H1 (cell line): ENCODE data around the gene GALR2. TPM values are rescaled to one million over a fixed set of nuclear protein-coding genes. Genes with fewer than 3 reads are reported as not detected.

Experiments used
- CTCF ChIA-PET: fragments of 300-600 bp; sonication (Branson Sonifier 250); formaldehyde crosslinking; loops from one replicate; lab custom pipeline; 2021; ENCODE audit not compliant: partially characterized antibody; lab: Charles Lee
- POLR2A ChIA-PET: fragments of 300-600 bp; sonication (Branson Sonifier 250); formaldehyde crosslinking; loops from one replicate; lab custom pipeline; 2021; ENCODE audit warnings: inconsistent platforms; ENCODE audit not compliant: partially characterized antibody; lab: Charles Lee
- DNase-seq, 2 experiments: peaks; one replicate each; pipeline versions ENCODE4 v3.0.0 to v3.0.0-alpha.2; 2010 to 2022; ENCODE audit warnings: low spot score in 2 of 2, low read depth in 1 of 2, mixed read lengths in 1 of 2
- FAIRE-seq: peaks from 2 replicates; lab custom pipeline; 2011; peaks lifted over from hg19 to GRCh38; lab: Jason Lieb, UNC
- H2AFZ ChIP-seq: 2 replicates; pipeline ENCODE4 v1.8.1; 2012; ENCODE audit warnings: low read length, inconsistent platforms
- H2AK5ac ChIP-seq: 2 replicates; pipeline ENCODE4 v1.6.1; 2013; ENCODE audit warnings: low read depth, low read length
- H2BK120ac ChIP-seq: replicated peaks from 2 replicates; pipeline ENCODE3; 2013; ENCODE audit warnings: low read depth, low read length, inconsistent platforms
- H2BK12ac ChIP-seq: 2 replicates; pipeline ENCODE4 v1.6.1; 2013; ENCODE audit warnings: low read depth, low read length
- H2BK15ac ChIP-seq: 2 replicates; pipeline ENCODE4 v1.6.1; 2013; ENCODE audit warnings: low read length
- H2BK20ac ChIP-seq: 2 replicates; pipeline ENCODE4 v1.6.1; 2013; ENCODE audit warnings: low read length
- H2BK5ac ChIP-seq: 2 replicates; pipeline ENCODE4 v1.6.1; 2013; ENCODE audit warnings: low read depth, low read length
- H3K14ac ChIP-seq: 2 replicates; pipeline ENCODE4 v1.6.1; 2013; ENCODE audit warnings: inconsistent platforms; ENCODE audit not compliant: insufficient read length
- H3K18ac ChIP-seq: 2 replicates; pipeline ENCODE4 v1.6.1; 2013; ENCODE audit warnings: low read length; ENCODE audit errors: extremely low read depth
- H3K23ac ChIP-seq: 2 replicates; pipeline ENCODE4 v1.6.1; 2013; ENCODE audit warnings: inconsistent platforms; ENCODE audit not compliant: insufficient read length
- H3K23me2 ChIP-seq: 2 replicates; pipeline ENCODE4 v1.6.1; 2013; ENCODE audit warnings: low read depth, low read length
- H3K27ac ChIP-seq: 2 replicates; pipeline ENCODE4 v1.6.1; 2011; ENCODE audit warnings: low read depth, low read length, inconsistent platforms
- H3K27me3 ChIP-seq, 4 experiments: replicated peaks in 1 of 4; 1 replicate in 1 of 4; 2 replicates in 3 of 4; pipeline versions ENCODE4 v1.6.1 to v1.8.1; 2011 to 2013; ENCODE audit warnings: low read length in 3 of 4, mild to moderate bottlenecking in 3 of 4, inconsistent platforms in 2 of 4, mixed read lengths in 2 of 4, moderate library complexity in 1 of 4; ENCODE audit not compliant: control insufficient read depth in 3 of 4, insufficient read depth in 3 of 4; ENCODE audit errors: extremely low read depth in 1 of 4
- H3K36me3 ChIP-seq, 4 experiments: 2 replicates each; pipeline versions ENCODE4 v1.6.1 to v1.8.1; 2011 to 2013; ENCODE audit warnings: mild to moderate bottlenecking in 4 of 4, low read length in 3 of 4, moderate library complexity in 2 of 4, control low read depth in 1 of 4, inconsistent platforms in 1 of 4; ENCODE audit not compliant: insufficient read depth in 4 of 4, control insufficient read depth in 2 of 4
- H3K4ac ChIP-seq: replicated peaks from 2 replicates; pipeline ENCODE3; 2013; ENCODE audit warnings: low read length, low read depth, mixed read lengths, inconsistent platforms; ENCODE audit not compliant: insufficient read length
- H3K4me1 ChIP-seq, 4 experiments: replicated peaks in 1 of 4; 1 replicate in 1 of 4; 2 replicates in 3 of 4; pipeline versions ENCODE4 v1.6.1 to v1.8.1; 2011 to 2013; ENCODE audit warnings: low read length in 3 of 4, inconsistent platforms in 2 of 4, mixed read lengths in 1 of 4; ENCODE audit not compliant: insufficient read depth in 4 of 4, control insufficient read depth in 3 of 4
- H3K4me2 ChIP-seq, 2 experiments: 2 replicates each; pipeline versions ENCODE4 v1.6.1 to v1.8.1; 2011 to 2013; ENCODE audit warnings: low read depth in 2 of 2, low read length in 2 of 2, control low read depth in 1 of 2, inconsistent platforms in 1 of 2, mild to moderate bottlenecking in 1 of 2; ENCODE audit not compliant: insufficient read depth in 1 of 2
- H3K4me3 ChIP-seq, 4 experiments: fragments of 200-600, 300-600 bp in 1 of 4; sonication (generic), shearing (Covaris generic), sonication (Bioruptor Twin) in 1 of 4; 2 replicates each; pipeline versions ENCODE4 v1.5.1 to v1.8.1; 2011 to 2016; ENCODE audit warnings: low read length in 4 of 4, low read depth in 3 of 4, control low read depth in 2 of 4, inconsistent platforms in 2 of 4, mild to moderate bottlenecking in 2 of 4, mixed read lengths in 1 of 4, moderate library complexity in 1 of 4; ENCODE audit not compliant: insufficient read depth in 2 of 4; ENCODE audit errors: extremely low read depth in 1 of 4
- H3K56ac ChIP-seq: replicated peaks from 2 replicates; pipeline ENCODE3; 2013; ENCODE audit warnings: low read depth, mild to moderate bottlenecking, mixed read lengths, low read length, inconsistent platforms; ENCODE audit not compliant: insufficient read length
- H3K79me1 ChIP-seq: 2 replicates; pipeline ENCODE4 v1.6.1; 2013; ENCODE audit warnings: low read depth, low read length, control low read depth
- H3K79me2 ChIP-seq, 2 experiments: 2 replicates each; pipeline versions ENCODE4 v1.6.1 to v1.8.1; 2012 to 2013; ENCODE audit warnings: low read length in 2 of 2, mild to moderate bottlenecking in 2 of 2, inconsistent platforms in 1 of 2; ENCODE audit not compliant: insufficient read depth in 2 of 2, control insufficient read depth in 1 of 2
- H3K9ac ChIP-seq, 4 experiments: replicated peaks in 1 of 4; 1 replicate in 1 of 4; 2 replicates in 3 of 4; pipeline versions ENCODE4 v1.6.1 to v1.8.1; 2011 to 2013; ENCODE audit warnings: low read depth in 3 of 4, low read length in 3 of 4, control low read depth in 2 of 4, mild to moderate bottlenecking in 2 of 4, moderate library complexity in 2 of 4, inconsistent platforms in 1 of 4; ENCODE audit errors: extremely low read depth in 1 of 4
- H3K9me3 ChIP-seq, 2 experiments: 2 replicates each; pipeline versions ENCODE4 v1.6.1 to v1.8.1; 2012 to 2013; ENCODE audit warnings: mild to moderate bottlenecking in 2 of 2, moderate library complexity in 2 of 2, control low read depth in 1 of 2, inconsistent platforms in 1 of 2, low read depth in 1 of 2, low read length in 1 of 2, mixed read lengths in 1 of 2; ENCODE audit not compliant: insufficient read depth in 2 of 2
- H4K20me1 ChIP-seq, 2 experiments: replicated peaks in 1 of 2; 2 replicates each; pipeline versions ENCODE3 to v1.8.1; 2011 to 2013; ENCODE audit warnings: inconsistent platforms in 2 of 2, low read length in 2 of 2, mild to moderate bottlenecking in 1 of 2; ENCODE audit not compliant: insufficient read depth in 2 of 2, control insufficient read depth in 1 of 2
- H4K5ac ChIP-seq: 2 replicates; pipeline ENCODE4 v1.6.1; 2013; ENCODE audit warnings: low read length, low read depth, mixed read lengths, inconsistent platforms; ENCODE audit not compliant: insufficient read length
- H4K8ac ChIP-seq: 2 replicates; pipeline ENCODE4 v1.8.0; 2013; ENCODE audit warnings: mild to moderate bottlenecking, moderate library complexity, low read length, inconsistent platforms; ENCODE audit not compliant: insufficient read depth; ENCODE audit errors: extremely low read depth
- H4K91ac ChIP-seq: replicated peaks from 2 replicates; pipeline ENCODE3; 2013; ENCODE audit warnings: low read length, mixed read lengths, inconsistent platforms; ENCODE audit not compliant: insufficient read length
- MAFK ChIP-seq: IDR thresholded peaks from 2 replicates; pipeline ENCODE4 v1.6.1; 2012; ENCODE audit warnings: low read depth, mild to moderate bottlenecking, improper control_type of control experiment, low read length
- SP1 ChIP-seq: IDR thresholded peaks from 2 replicates; pipeline ENCODE4 v1.6.1; 2011; ENCODE audit warnings: low read depth, low read length
- SUZ12 ChIP-seq: fragments of 200-600 bp; sonication (generic); IDR thresholded peaks from 2 replicates; pipeline ENCODE4 v1.6.1; 2012; ENCODE audit warnings: mild to moderate bottlenecking, inconsistent platforms, low read length, moderate library complexity, mixed read lengths
- TBP ChIP-seq: IDR thresholded peaks from 2 replicates; pipeline ENCODE4 v1.6.1; 2011; ENCODE audit warnings: low read depth, low read length, improper control_type of control experiment
- WGBS, 2 experiments: shearing (Covaris generic) in 1 of 2; methylation state at CpG; one replicate each; pipeline versions ENCODE4 v1.1.6 to v1.1.7; 2013 to 2015; ENCODE audit warnings: low lambda C conversion rate in 2 of 2, mixed read lengths in 2 of 2, inconsistent platforms in 1 of 2, low coverage in 1 of 2, missing lambda C conversion rate in 1 of 2; ENCODE audit not compliant: insufficient replicate concordance in 2 of 2, insufficient coverage in 1 of 2, insufficient read length in 1 of 2; ENCODE audit errors: extremely low coverage in 1 of 2, missing lambda C conversion rate in 1 of 2; 5-methylcytosine and 5-hydroxymethylcytosine counted together
- polyA plus RNA-seq, 7 experiments: library from polyadenylated mRNA; depleted of rRNA in 3 of 7; stranded (reverse) in 5 of 7; unstranded in 2 of 7; fragments of >200 nt in 5 of 7; fragments of 200-250 nt in 2 of 7; gene quantifications; 1 replicate in 5 of 7; 2 replicates in 1 of 7; 4 replicates in 1 of 7; pipeline versions ENCODE4 v1.2.1 to v1.2.3, GENCODE V29; 2011 to 2013; ENCODE audit warnings: missing spikeins in 2 of 7, mixed read lengths in 2 of 7
- total RNA-seq: library from RNA; stranded (reverse); fragmentation: NEBNext Ultra II Directional; extraction: Animal tissue kit (Norgen Biotek cat#: 25700); gene quantifications from 2 replicates; pipeline ENCODE4 v1.2.1, GENCODE V29; 2021

Gene GALR2
- total and polyA plus RNA-seq, 2 of the 8 experiments (the other 6 are each of a cell fraction or from before 2014, with no cell fraction given): 0.86 to 2.2 TPM

GRCh38 chr17:76086384-76086783 is 11.8 kb downstream of the GALR2 start:
- FAIRE-seq: no peak
- CTCF ChIA-PET: interaction anchor here (0.6 to 3.5 kb wide), 8 partner anchors 10 to 95 kb away, joined by 3 to 14 read pairs (median 4); no protein-coding TSS in a partner anchor
- TF ChIP-seq MAFK: no peak
- no peak for TF ChIP-seq SUZ12
- TF ChIP-seq TBP: no peak
- TF ChIP-seq SP1: no peak

More at GRCh38 chr17:76086384-76086783, 11.8 kb downstream of the GALR2 start:
- Histone ChIP-seq H4K20me1 (peaks cover 3 to 9% of the 10 kb centered on the region in 2 experiments), H2AFZ (no peak overlapping the region), H2BK15ac (no peak overlapping the region), H3K4me3 (no peak overlapping the region), H3K79me1 (no peaks in the 10 kb centered on the region; the same call in 1 of the 2 replicates), H4K8ac (no peak overlapping the region), H3K9me3 (no peaks in the 10 kb centered on the region), H2AK5ac (no peak overlapping the region), H3K9ac (no peak overlapping the region), H3K27ac (no peak overlapping the region), H4K5ac (no peak overlapping the region), H3K79me2 (no peaks in the 10 kb centered on the region), H3K14ac (no peak overlapping the region), H4K91ac (no peak overlapping the region), H2BK120ac (no peak overlapping the region), H2BK20ac (no peak overlapping the region), H3K23ac (no peak overlapping the region), H3K18ac (no peak overlapping the region), H2BK12ac (no peak overlapping the region), H3K56ac (no peak overlapping the region), H3K4me1 (peaks cover 0 to 4% (median 0%) of the 10 kb centered on the region in 4 experiments; a peak in 4 of 7 replicates), H3K4ac (no peak overlapping the region), H3K23me2 (no peaks in the 10 kb centered on the region), H3K36me3 (peaks cover 21 to 53% (median 51%) of the 10 kb centered on the region in 4 experiments), H2BK5ac (no peak overlapping the region), H3K27me3 (no peaks in the 10 kb centered on the region), H3K4me2 (no peak overlapping the region)
- WGBS, 2 experiments: 88% methylated on average over 9 of the region's 9 CpGs; no CpG with 5 or more reads in 1 of the 2 experiments
- DNase-seq: no peak
- POLR2A ChIA-PET: interaction anchor here (0.7 to 2.6 kb wide), 3 partner anchors 9 to 57 kb away, joined by 3 to 10 read pairs (median 3); partner anchors contain the start of gene GALR2
